GM23248 (cell line): ENCODE data around the gene ATG2A. TPM values are rescaled to one million over a fixed set of nuclear protein-coding genes. Genes with fewer than 3 reads are reported as not detected.
A peak's percentile ranks its signal among the peaks of the same experiment; 100 is the strongest.

Experiments used
- DNase-seq: peaks from one replicate; pipeline ENCODE4 v3.0.0-alpha.2; 2015
- H2AFZ ChIP-seq: fragments of 200-600 bp; sonication (generic); 2 replicates; pipeline ENCODE4 v1.6.1; 2016; ENCODE audit warnings: antibody characterized with exemption
- H3F3A ChIP-seq: fragments of 200-600 bp; sonication (generic); 2 replicates; pipeline ENCODE4 v1.6.1; 2016; ENCODE audit warnings: mild to moderate bottlenecking, antibody characterized with exemption, mixed run types; ENCODE audit not compliant: insufficient read depth
- H3K27ac ChIP-seq: fragments of 200-600 bp; sonication (generic); 2 replicates; pipeline ENCODE4 v1.5.1; 2016; ENCODE audit warnings: mild to moderate bottlenecking
- H3K27me3 ChIP-seq: fragments of 200-600 bp; sonication (generic); replicated peaks from 2 replicates; pipeline ENCODE4 v1.6.1; 2016; ENCODE audit warnings: mild to moderate bottlenecking; ENCODE audit not compliant: insufficient read depth
- H3K36me3 ChIP-seq: fragments of 200-600 bp; sonication (generic); 2 replicates; pipeline ENCODE4 v1.6.1; 2016; ENCODE audit warnings: low read depth, mild to moderate bottlenecking
- H3K4me1 ChIP-seq: fragments of 200-600 bp; sonication (generic); 2 replicates; pipeline ENCODE4 v1.6.1; 2016; ENCODE audit warnings: mild to moderate bottlenecking; ENCODE audit not compliant: insufficient read depth
- H3K4me2 ChIP-seq: fragments of 200-600 bp; sonication (generic); one replicate; pipeline ENCODE4 v1.6.1; 2016; ENCODE audit warnings: mild to moderate bottlenecking; ENCODE audit not compliant: unreplicated experiment
- H3K4me3 ChIP-seq: fragments of 200-600 bp; sonication (generic); 2 replicates; pipeline ENCODE4 v1.5.1; 2016; ENCODE audit warnings: mild to moderate bottlenecking
- H3K79me2 ChIP-seq: fragments of 200-600 bp; sonication (generic); 2 replicates; pipeline ENCODE4 v1.6.1; 2016; ENCODE audit warnings: mild to moderate bottlenecking; ENCODE audit not compliant: insufficient read depth
- H3K9ac ChIP-seq: fragments of 200-600 bp; sonication (generic); 2 replicates; pipeline ENCODE4 v1.6.1; 2016; ENCODE audit warnings: mild to moderate bottlenecking
- H3K9me2 ChIP-seq: fragments of 200-600 bp; sonication (generic); 2 replicates; pipeline ENCODE4 v1.6.1; 2016; ENCODE audit warnings: mixed run types, mild to moderate bottlenecking, moderate library complexity; ENCODE audit not compliant: insufficient read depth
- H3K9me3 ChIP-seq: fragments of 200-600 bp; sonication (generic); one replicate; pipeline ENCODE4 v1.6.1; 2017; ENCODE audit warnings: low read depth
- H4K20me1 ChIP-seq: fragments of 200-600 bp; sonication (generic); 2 replicates; pipeline ENCODE4 v1.6.0; 2016; ENCODE audit not compliant: insufficient read depth
- EZH2 ChIP-seq: fragments of 200-600 bp; sonication (generic); IDR thresholded peaks from 2 replicates; pipeline ENCODE4 v1.6.1; 2018; ENCODE audit warnings: antibody characterized with exemption, mild to moderate bottlenecking; ENCODE audit not compliant: insufficient read depth, poor library complexity, severe bottlenecking
- EZH2phosphoT487 ChIP-seq: fragments of 200-600 bp; sonication (generic); IDR thresholded peaks from 2 replicates; pipeline ENCODE4 v1.6.1; 2018; ENCODE audit warnings: antibody characterized with exemption, moderate library complexity, mild to moderate bottlenecking, low read depth; ENCODE audit not compliant: insufficient read depth
- WGBS, 2 experiments: methylation state at CpG; one replicate each; pipeline ENCODE4 v1.1.6; 2015 to 2017; ENCODE audit warnings: low lambda C conversion rate in 2 of 2, low coverage in 1 of 2; ENCODE audit errors: missing lambda C conversion rate in 2 of 2; 5-methylcytosine and 5-hydroxymethylcytosine counted together
- in situ Hi-C: fragments of 300-500 bp; cut with MboI; formaldehyde crosslinking; loops from 2 replicates; pipeline ENCODE4 v1.15.0; 2020
- polyA plus RNA-seq: library from polyadenylated mRNA; unstranded; fragments of >200 nt; fragmentation: Nextera tagmentation; extraction: Ambion mirVana; gene quantifications from 2 replicates; pipeline ENCODE4 v1.2.1, GENCODE V29; 2016
- total RNA-seq: library from RNA; depleted of rRNA; stranded (reverse); fragments of >200 nt; shearing (Covaris generic); gene quantifications from 2 replicates; pipeline ENCODE4 v1.2.3, GENCODE V29; 2014

Gene ATG2A
- total and polyA plus RNA-seq, 2 experiments from 2014 or later: 6.3 to 18.9 TPM

DNA sequence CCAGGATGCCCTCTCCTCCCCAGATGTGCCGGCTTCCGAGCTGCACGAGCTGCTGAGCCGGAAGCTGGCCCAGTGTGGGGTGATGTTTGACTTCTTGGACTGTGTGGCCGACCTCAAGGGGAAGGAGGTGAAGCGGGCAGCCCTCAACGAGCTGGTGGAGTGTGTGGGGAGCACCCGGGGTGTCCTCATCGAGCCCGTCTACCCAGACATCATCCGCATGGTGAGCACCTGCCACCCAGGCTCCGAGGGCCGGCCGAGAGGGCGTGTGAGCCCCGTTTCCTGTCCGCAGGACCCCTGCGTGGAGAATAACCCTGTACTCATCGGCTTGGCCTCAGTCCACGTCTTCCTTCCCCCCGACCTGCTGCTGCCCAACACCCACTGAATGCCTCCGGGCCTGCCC lies 9.7 kb upstream of the ATG2A start:
- no peaks in the 10 kb centered on the region for H3K4me1 ChIP-seq
- no peaks in the 10 kb centered on the region for H3K9me2 ChIP-seq
- no peak overlapping the region for H2AFZ ChIP-seq
- in situ Hi-C loops: no loop called here
- H3K9ac ChIP-seq: no peak overlapping the region
- TF ChIP-seq EZH2 (no peak), EZH2phosphoT487 (no peak)
- no peaks in the 10 kb centered on the region for H3K9me3 ChIP-seq
- peaks cover 16% of the 10 kb centered on the region for H3K36me3 ChIP-seq
- no peak overlapping the region for H3K27ac ChIP-seq
- peaks cover 17% of the 10 kb centered on the region; the same call in 1 of the 2 replicates for H3K79me2 ChIP-seq
- no peaks in the 10 kb centered on the region for H3K27me3 ChIP-seq
- H3K4me2 ChIP-seq: no peak overlapping the region
- H3K4me3 ChIP-seq: no peak overlapping the region
- H3F3A ChIP-seq: no peaks in the 10 kb centered on the region
- 82 to 89% methylated on average over 20 to 22 of the region's 22 CpGs for WGBS, 2 experiments
- DNase-seq: no peak
- no peaks in the 10 kb centered on the region for H4K20me1 ChIP-seq

DNA sequence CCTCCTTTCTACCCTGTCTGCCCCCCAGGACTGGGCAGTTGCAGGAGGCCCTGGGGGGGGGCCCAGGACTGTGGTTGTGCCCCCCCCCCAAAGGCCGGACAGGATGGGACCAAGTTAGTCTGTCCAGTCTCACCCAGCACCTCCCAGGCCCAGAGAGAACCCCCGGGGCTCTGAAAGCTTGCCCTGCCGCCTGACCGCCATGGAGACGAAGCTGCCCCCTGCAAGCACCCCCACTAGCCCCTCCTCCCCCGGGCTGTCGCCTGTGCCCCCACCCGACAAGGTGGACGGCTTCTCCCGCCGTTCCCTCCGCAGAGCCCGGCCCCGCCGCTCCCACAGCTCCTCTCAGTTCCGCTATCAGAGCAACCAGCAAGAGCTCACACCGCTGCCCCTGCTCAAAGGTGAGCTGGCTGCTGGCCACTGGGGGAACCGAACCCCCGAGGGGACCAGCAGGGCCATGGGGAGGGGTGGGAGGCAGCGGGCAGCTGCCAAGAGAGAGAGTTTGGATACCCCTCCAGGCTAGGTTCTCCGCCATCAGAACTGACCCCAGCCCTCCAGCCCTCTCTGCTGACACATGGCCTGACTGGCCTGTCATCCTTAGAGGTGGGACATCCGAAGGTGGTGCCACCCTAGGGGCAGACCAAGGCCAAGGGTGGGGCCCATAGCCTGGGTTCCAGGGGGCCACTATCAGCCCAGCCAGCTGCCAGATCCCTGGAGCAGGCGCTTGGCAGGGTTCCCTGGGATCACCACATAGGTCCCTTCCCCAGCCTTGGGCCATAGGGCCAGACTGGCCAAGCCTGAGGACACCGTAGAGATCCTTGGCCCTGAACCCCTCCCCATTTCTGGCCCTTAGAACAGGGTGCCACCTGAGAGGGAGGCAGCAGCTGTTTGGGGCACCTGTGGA lies 8.8 kb upstream of the ATG2A start:
- H3K79me2 ChIP-seq: peaks cover 17% of the 10 kb centered on the region; the same call in 1 of the 2 replicates
- H2AFZ ChIP-seq: no peak overlapping the region
- H3K27ac ChIP-seq: no peak overlapping the region
- H3K36me3 ChIP-seq: peaks cover 11% of the 10 kb centered on the region
- H3K27me3 ChIP-seq: no peaks in the 10 kb centered on the region
- in situ Hi-C loops: no loop called here
- peak overlapping the region; percentile 80 for H3K9ac ChIP-seq
- H3K9me3 ChIP-seq: no peaks in the 10 kb centered on the region
- H3K4me3 ChIP-seq: peak overlapping the region; percentile 85
- no peak for DNase-seq
- H3K4me2 ChIP-seq: peak overlapping the region; percentile 89
- H3F3A ChIP-seq: no peaks in the 10 kb centered on the region
- H3K9me2 ChIP-seq: no peaks in the 10 kb centered on the region
- 57 to 64% methylated on average over 11 to 23 of the region's 24 CpGs for WGBS, 2 experiments
- no peaks in the 10 kb centered on the region for H4K20me1 ChIP-seq
- no peaks in the 10 kb centered on the region for H3K4me1 ChIP-seq
- TF ChIP-seq EZH2 (no peak), EZH2phosphoT487 (no peak)

DNA sequence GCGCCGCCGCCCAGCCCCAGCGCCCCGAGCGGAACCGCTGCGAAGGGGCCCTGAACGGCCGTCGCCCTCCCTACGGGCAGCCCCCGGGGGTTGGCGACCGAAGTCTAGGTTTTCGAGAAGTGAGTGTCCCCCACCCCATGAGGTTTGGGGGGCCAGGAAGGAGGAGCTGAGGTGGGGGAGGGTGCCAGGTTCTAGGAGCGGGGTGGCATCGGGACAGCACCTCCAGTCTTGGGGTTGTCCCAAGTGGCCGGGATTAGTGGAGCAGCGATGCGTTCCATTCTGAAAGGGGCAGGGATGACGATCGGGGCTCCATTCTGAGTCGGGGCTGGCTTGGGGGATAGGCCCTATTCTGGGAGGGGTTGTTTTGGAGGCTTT lies 7.9 kb upstream of the ATG2A start:
- Histone ChIP-seq H3K4me3 (peak overlapping the region; percentile 85), H3K9me3 (no peaks in the 10 kb centered on the region), H3K27ac (no peak overlapping the region), H4K20me1 (no peaks in the 10 kb centered on the region), H2AFZ (peak overlapping the region; percentile 100), H3K4me1 (no peaks in the 10 kb centered on the region), H3K36me3 (peaks cover 5% of the 10 kb centered on the region), H3K27me3 (no peaks in the 10 kb centered on the region), H3K9ac (peak overlapping the region; percentile 80), H3K79me2 (peaks cover 17% of the 10 kb centered on the region; the same call in 1 of the 2 replicates), H3K4me2 (peak overlapping the region; percentile 89), H3K9me2 (no peaks in the 10 kb centered on the region), H3F3A (no peaks in the 10 kb centered on the region)
- DNase-seq: peak; percentile 57
- 1 to 2% methylated on average over 23 to 24 of the region's 24 CpGs for WGBS, 2 experiments
- in situ Hi-C loops: no loop called here
- no peak for TF ChIP-seq EZH2phosphoT487
- TF ChIP-seq EZH2: no peak

DNA sequence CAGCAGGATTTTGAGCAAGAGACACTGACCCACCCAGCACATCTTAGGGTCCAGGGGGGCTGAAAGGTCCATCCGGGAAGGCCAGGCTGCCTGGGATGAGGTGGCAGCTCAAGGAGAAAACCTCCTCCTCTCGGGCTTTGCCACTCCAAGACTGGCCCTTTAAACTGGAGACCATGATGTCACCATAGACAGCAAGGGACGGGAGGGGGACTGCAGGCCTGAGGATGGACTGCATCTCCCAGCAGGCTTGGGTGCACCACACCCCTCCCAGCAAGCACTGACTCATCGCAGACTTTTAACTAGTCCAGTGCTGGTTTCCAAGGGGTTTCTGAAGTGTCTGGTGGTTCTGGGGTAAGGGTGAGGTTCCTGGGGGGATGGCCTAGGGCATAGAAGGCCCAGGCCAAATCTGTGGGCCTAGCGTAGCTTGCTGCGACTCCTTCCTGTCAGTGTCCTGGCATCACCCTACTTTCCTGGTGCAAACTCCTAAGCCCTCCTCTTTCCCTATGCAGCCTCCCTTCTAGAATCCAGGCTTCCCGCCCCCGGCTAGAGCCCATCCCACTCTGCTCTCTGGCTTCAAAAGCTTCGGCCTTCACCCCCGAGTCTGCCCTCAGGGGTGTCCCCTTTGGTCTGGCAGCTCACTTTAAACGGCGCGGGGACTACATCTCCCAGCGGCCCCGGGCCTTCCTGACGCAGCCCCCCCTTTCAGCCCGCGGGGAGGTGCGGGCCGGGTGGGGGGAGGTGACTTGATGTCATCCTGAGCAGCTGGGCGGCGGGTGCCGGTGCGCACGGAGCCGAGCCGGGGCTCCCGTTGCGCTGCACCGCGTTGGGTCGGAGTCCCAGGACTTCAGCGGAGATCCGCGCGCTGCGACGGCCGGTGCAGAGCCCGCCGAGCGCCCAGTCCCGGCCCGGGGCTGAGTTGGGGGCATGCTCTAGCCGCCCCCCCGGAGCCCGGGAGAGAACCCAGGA lies 7.2 kb upstream of the ATG2A start, which contains the start of gene PPP2R5B:
Gene PPP2R5B, plus strand, starts transcription at position 746 of the 966 bp plus-strand sequence. CDS start 1,046 bp downstream, outside the sequence.
- H3K79me2 ChIP-seq: peaks cover 17% of the 10 kb centered on the region; the same call in 1 of the 2 replicates
- H3K27me3 ChIP-seq: no peaks in the 10 kb centered on the region
- H2AFZ ChIP-seq: peak within 1 kb of the TSS; percentile 100
- 1% methylated on average over 20 to 46 of the region's 47 CpGs for WGBS, 2 experiments
- no peaks in the 10 kb centered on the region for H3F3A ChIP-seq
- H3K4me2 ChIP-seq: peak within 1 kb of the TSS; percentile 89
- H3K36me3 ChIP-seq: peaks cover 4% of the 10 kb centered on the region; the same call in 1 of the 2 replicates
- peak; percentile 98 for DNase-seq
- peak within 1 kb of the TSS; percentile 73 for H3K27ac ChIP-seq
- H3K4me3 ChIP-seq: peak within 1 kb of the TSS; percentile 85
- no peaks in the 10 kb centered on the region for H3K9me3 ChIP-seq
- no peaks in the 10 kb centered on the region for H3K4me1 ChIP-seq
- H4K20me1 ChIP-seq: no peaks in the 10 kb centered on the region
- H3K9me2 ChIP-seq: no peaks in the 10 kb centered on the region
- peak within 1 kb of the TSS; percentile 80 for H3K9ac ChIP-seq
- no peak for TF ChIP-seq EZH2
- TF ChIP-seq EZH2phosphoT487: no peak
- in situ Hi-C loops: no loop called here
